H1 (cell line): ENCODE data around the gene ACCSL. TPM values are rescaled to one million over a fixed set of nuclear protein-coding genes. Genes with fewer than 3 reads are reported as not detected.

Experiments
- CTCF ChIA-PET: fragments of 300-600 bp; sonication (Branson Sonifier 250); formaldehyde crosslinking; loops from one replicate; lab custom pipeline; 2021; ENCODE audit not compliant: partially characterized antibody; lab: Charles Lee
- POLR2A ChIA-PET: fragments of 300-600 bp; sonication (Branson Sonifier 250); formaldehyde crosslinking; loops from one replicate; lab custom pipeline; 2021; ENCODE audit warnings: inconsistent platforms; ENCODE audit not compliant: partially characterized antibody; lab: Charles Lee
- DNase-seq, 2 experiments: peaks; one replicate each; pipeline versions ENCODE4 v3.0.0 to v3.0.0-alpha.2; 2010 to 2022; ENCODE audit warnings: low spot score in 2 of 2, low read depth in 1 of 2, mixed read lengths in 1 of 2
- FAIRE-seq: peaks from 2 replicates; lab custom pipeline; 2011; peaks lifted over from hg19 to GRCh38; lab: Jason Lieb, UNC
- H2AFZ ChIP-seq: 2 replicates; pipeline ENCODE4 v1.8.1; 2012; ENCODE audit warnings: low read length, inconsistent platforms
- H2AK5ac ChIP-seq: 2 replicates; pipeline ENCODE4 v1.6.1; 2013; ENCODE audit warnings: low read depth, low read length
- H2BK120ac ChIP-seq: replicated peaks from 2 replicates; pipeline ENCODE3; 2013; ENCODE audit warnings: low read depth, low read length, inconsistent platforms
- H2BK12ac ChIP-seq: 2 replicates; pipeline ENCODE4 v1.6.1; 2013; ENCODE audit warnings: low read depth, low read length
- H2BK15ac ChIP-seq: 2 replicates; pipeline ENCODE4 v1.6.1; 2013; ENCODE audit warnings: low read length
- H2BK20ac ChIP-seq: 2 replicates; pipeline ENCODE4 v1.6.1; 2013; ENCODE audit warnings: low read length
- H2BK5ac ChIP-seq: 2 replicates; pipeline ENCODE4 v1.6.1; 2013; ENCODE audit warnings: low read depth, low read length
- H3K14ac ChIP-seq: 2 replicates; pipeline ENCODE4 v1.6.1; 2013; ENCODE audit warnings: inconsistent platforms; ENCODE audit not compliant: insufficient read length
- H3K18ac ChIP-seq: 2 replicates; pipeline ENCODE4 v1.6.1; 2013; ENCODE audit warnings: low read length; ENCODE audit errors: extremely low read depth
- H3K23ac ChIP-seq: 2 replicates; pipeline ENCODE4 v1.6.1; 2013; ENCODE audit warnings: inconsistent platforms; ENCODE audit not compliant: insufficient read length
- H3K23me2 ChIP-seq: 2 replicates; pipeline ENCODE4 v1.6.1; 2013; ENCODE audit warnings: low read depth, low read length
- H3K27ac ChIP-seq: 2 replicates; pipeline ENCODE4 v1.6.1; 2011; ENCODE audit warnings: low read depth, low read length, inconsistent platforms
- H3K27me3 ChIP-seq, 4 experiments: replicated peaks in 1 of 4; 1 replicate in 1 of 4; 2 replicates in 3 of 4; pipeline versions ENCODE4 v1.6.1 to v1.8.1; 2011 to 2013; ENCODE audit warnings: low read length in 3 of 4, mild to moderate bottlenecking in 3 of 4, inconsistent platforms in 2 of 4, mixed read lengths in 2 of 4, moderate library complexity in 1 of 4; ENCODE audit not compliant: control insufficient read depth in 3 of 4, insufficient read depth in 3 of 4; ENCODE audit errors: extremely low read depth in 1 of 4
- H3K36me3 ChIP-seq, 4 experiments: 2 replicates each; pipeline versions ENCODE4 v1.6.1 to v1.8.1; 2011 to 2013; ENCODE audit warnings: mild to moderate bottlenecking in 4 of 4, low read length in 3 of 4, moderate library complexity in 2 of 4, control low read depth in 1 of 4, inconsistent platforms in 1 of 4; ENCODE audit not compliant: insufficient read depth in 4 of 4, control insufficient read depth in 2 of 4
- H3K4ac ChIP-seq: replicated peaks from 2 replicates; pipeline ENCODE3; 2013; ENCODE audit warnings: low read length, low read depth, mixed read lengths, inconsistent platforms; ENCODE audit not compliant: insufficient read length
- H3K4me1 ChIP-seq, 4 experiments: replicated peaks in 1 of 4; 1 replicate in 1 of 4; 2 replicates in 3 of 4; pipeline versions ENCODE4 v1.6.1 to v1.8.1; 2011 to 2013; ENCODE audit warnings: low read length in 3 of 4, inconsistent platforms in 2 of 4, mixed read lengths in 1 of 4; ENCODE audit not compliant: insufficient read depth in 4 of 4, control insufficient read depth in 3 of 4
- H3K4me2 ChIP-seq, 2 experiments: 2 replicates each; pipeline versions ENCODE4 v1.6.1 to v1.8.1; 2011 to 2013; ENCODE audit warnings: low read depth in 2 of 2, low read length in 2 of 2, control low read depth in 1 of 2, inconsistent platforms in 1 of 2, mild to moderate bottlenecking in 1 of 2; ENCODE audit not compliant: insufficient read depth in 1 of 2
- H3K4me3 ChIP-seq, 4 experiments: fragments of 200-600, 300-600 bp in 1 of 4; sonication (generic), shearing (Covaris generic), sonication (Bioruptor Twin) in 1 of 4; 2 replicates each; pipeline versions ENCODE4 v1.5.1 to v1.8.1; 2011 to 2016; ENCODE audit warnings: low read length in 4 of 4, low read depth in 3 of 4, control low read depth in 2 of 4, inconsistent platforms in 2 of 4, mild to moderate bottlenecking in 2 of 4, mixed read lengths in 1 of 4, moderate library complexity in 1 of 4; ENCODE audit not compliant: insufficient read depth in 2 of 4; ENCODE audit errors: extremely low read depth in 1 of 4
- H3K56ac ChIP-seq: replicated peaks from 2 replicates; pipeline ENCODE3; 2013; ENCODE audit warnings: low read depth, mild to moderate bottlenecking, mixed read lengths, low read length, inconsistent platforms; ENCODE audit not compliant: insufficient read length
- H3K79me1 ChIP-seq: 2 replicates; pipeline ENCODE4 v1.6.1; 2013; ENCODE audit warnings: low read depth, low read length, control low read depth
- H3K79me2 ChIP-seq, 2 experiments: 2 replicates each; pipeline versions ENCODE4 v1.6.1 to v1.8.1; 2012 to 2013; ENCODE audit warnings: low read length in 2 of 2, mild to moderate bottlenecking in 2 of 2, inconsistent platforms in 1 of 2; ENCODE audit not compliant: insufficient read depth in 2 of 2, control insufficient read depth in 1 of 2
- H3K9ac ChIP-seq, 4 experiments: replicated peaks in 1 of 4; 1 replicate in 1 of 4; 2 replicates in 3 of 4; pipeline versions ENCODE4 v1.6.1 to v1.8.1; 2011 to 2013; ENCODE audit warnings: low read depth in 3 of 4, low read length in 3 of 4, control low read depth in 2 of 4, mild to moderate bottlenecking in 2 of 4, moderate library complexity in 2 of 4, inconsistent platforms in 1 of 4; ENCODE audit errors: extremely low read depth in 1 of 4
- H3K9me3 ChIP-seq, 2 experiments: 2 replicates each; pipeline versions ENCODE4 v1.6.1 to v1.8.1; 2012 to 2013; ENCODE audit warnings: mild to moderate bottlenecking in 2 of 2, moderate library complexity in 2 of 2, control low read depth in 1 of 2, inconsistent platforms in 1 of 2, low read depth in 1 of 2, low read length in 1 of 2, mixed read lengths in 1 of 2; ENCODE audit not compliant: insufficient read depth in 2 of 2
- H4K20me1 ChIP-seq, 2 experiments: replicated peaks in 1 of 2; 2 replicates each; pipeline versions ENCODE3 to v1.8.1; 2011 to 2013; ENCODE audit warnings: inconsistent platforms in 2 of 2, low read length in 2 of 2, mild to moderate bottlenecking in 1 of 2; ENCODE audit not compliant: insufficient read depth in 2 of 2, control insufficient read depth in 1 of 2
- H4K5ac ChIP-seq: 2 replicates; pipeline ENCODE4 v1.6.1; 2013; ENCODE audit warnings: low read length, low read depth, mixed read lengths, inconsistent platforms; ENCODE audit not compliant: insufficient read length
- H4K8ac ChIP-seq: 2 replicates; pipeline ENCODE4 v1.8.0; 2013; ENCODE audit warnings: mild to moderate bottlenecking, moderate library complexity, low read length, inconsistent platforms; ENCODE audit not compliant: insufficient read depth; ENCODE audit errors: extremely low read depth
- H4K91ac ChIP-seq: replicated peaks from 2 replicates; pipeline ENCODE3; 2013; ENCODE audit warnings: low read length, mixed read lengths, inconsistent platforms; ENCODE audit not compliant: insufficient read length
- polyA plus RNA-seq, 7 experiments: library from polyadenylated mRNA; depleted of rRNA in 3 of 7; stranded (reverse) in 5 of 7; unstranded in 2 of 7; fragments of >200 nt in 5 of 7; fragments of 200-250 nt in 2 of 7; gene quantifications; 1 replicate in 5 of 7; 2 replicates in 1 of 7; 4 replicates in 1 of 7; pipeline versions ENCODE4 v1.2.1 to v1.2.3, GENCODE V29; 2011 to 2013; ENCODE audit warnings: missing spikeins in 2 of 7, mixed read lengths in 2 of 7
- total RNA-seq: library from RNA; stranded (reverse); fragmentation: NEBNext Ultra II Directional; extraction: Animal tissue kit (Norgen Biotek cat#: 25700); gene quantifications from 2 replicates; pipeline ENCODE4 v1.2.1, GENCODE V29; 2021

The ACCSL gene
- total and polyA plus RNA-seq, 2 of the 8 experiments (the other 6 are each of a cell fraction or from before 2014, with no cell fraction given), result not detected

- Histone ChIP-seq H2AFZ (peak overlapping the region; percentile 21; the same call in 1 of the 2 replicates), H3K79me1 (no peaks in the 10 kb centered on the region), H3K27me3 (no peaks in the 10 kb centered on the region), H4K8ac (no peak overlapping the region), H3K4me3 (no peak overlapping the region), H3K9ac (no peak overlapping the region), H3K27ac (no peak overlapping the region), H4K5ac (no peak overlapping the region), H2AK5ac (no peak overlapping the region), H3K4ac (no peak overlapping the region), H2BK5ac (no peak overlapping the region), H4K91ac (no peak overlapping the region), H3K9me3 (no peaks in the 10 kb centered on the region), H3K36me3 (no peaks in the 10 kb centered on the region), H4K20me1 (no peaks in the 10 kb centered on the region), H3K14ac (no peak overlapping the region), H2BK20ac (no peak overlapping the region), H3K56ac (no peak overlapping the region), H3K23me2 (no peaks in the 10 kb centered on the region), H2BK120ac (no peak overlapping the region), H3K18ac (no peak overlapping the region), H3K4me1 (peaks cover 0 to 11% (median 4%) of the 10 kb centered on the region in 4 experiments; a peak in 6 of 7 replicates), H2BK12ac (no peak overlapping the region), H2BK15ac (no peak overlapping the region), H3K23ac (no peak overlapping the region), H3K79me2 (no peaks in the 10 kb centered on the region), H3K4me2 (no peak overlapping the region)
- FAIRE-seq (no peak), DNase-seq (peak in 1 of 2 experiments; percentile 16)
- CTCF ChIA-PET, result interaction anchor here (1.1 to 5.7 kb wide), 17 partner anchors 9 to 183 kb away, joined by 3 to 43 read pairs (median 4); partner anchors contain the start of gene EXT2
- POLR2A ChIA-PET, result interaction anchor here (0.7 to 1.6 kb wide), 3 partner anchors 31 to 486 kb away, joined by 3 to 4 read pairs (median 3); partner anchors contain the start of genes ACCS and C11orf96
Measured at GRCh38 chr11:44034639-44035038, 13.1 kb upstream of the ACCSL start.
